Measurements from ENCODE around the gene SLC17A7.

DNA sequence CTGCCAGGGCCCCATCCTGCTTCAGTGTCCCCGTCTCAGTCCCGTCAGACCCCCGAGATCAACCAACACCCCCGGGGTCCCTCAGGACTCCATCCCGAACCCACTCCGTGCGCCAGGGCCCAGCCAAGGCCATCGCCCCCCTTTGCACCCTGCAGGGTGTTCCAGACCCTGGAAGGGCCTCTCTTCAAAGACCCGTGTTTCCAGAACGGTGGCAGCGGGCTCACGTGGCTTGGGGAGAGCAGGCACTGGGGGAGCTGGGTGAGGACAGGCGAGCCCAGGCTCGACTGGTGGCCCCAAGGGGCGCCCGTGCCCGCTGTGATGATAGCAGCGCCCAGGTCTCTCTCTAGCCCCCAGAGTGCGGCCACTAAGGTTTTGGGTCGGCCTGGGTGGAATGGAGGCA is 51.9 kb downstream of the SLC17A7 start:
- no peak for TF ChIP-seq ZBTB1 (tag by site-specific recombination; IDR thresholded peaks at IDR 0.05)
- TF ChIP-seq, protein P1, sequence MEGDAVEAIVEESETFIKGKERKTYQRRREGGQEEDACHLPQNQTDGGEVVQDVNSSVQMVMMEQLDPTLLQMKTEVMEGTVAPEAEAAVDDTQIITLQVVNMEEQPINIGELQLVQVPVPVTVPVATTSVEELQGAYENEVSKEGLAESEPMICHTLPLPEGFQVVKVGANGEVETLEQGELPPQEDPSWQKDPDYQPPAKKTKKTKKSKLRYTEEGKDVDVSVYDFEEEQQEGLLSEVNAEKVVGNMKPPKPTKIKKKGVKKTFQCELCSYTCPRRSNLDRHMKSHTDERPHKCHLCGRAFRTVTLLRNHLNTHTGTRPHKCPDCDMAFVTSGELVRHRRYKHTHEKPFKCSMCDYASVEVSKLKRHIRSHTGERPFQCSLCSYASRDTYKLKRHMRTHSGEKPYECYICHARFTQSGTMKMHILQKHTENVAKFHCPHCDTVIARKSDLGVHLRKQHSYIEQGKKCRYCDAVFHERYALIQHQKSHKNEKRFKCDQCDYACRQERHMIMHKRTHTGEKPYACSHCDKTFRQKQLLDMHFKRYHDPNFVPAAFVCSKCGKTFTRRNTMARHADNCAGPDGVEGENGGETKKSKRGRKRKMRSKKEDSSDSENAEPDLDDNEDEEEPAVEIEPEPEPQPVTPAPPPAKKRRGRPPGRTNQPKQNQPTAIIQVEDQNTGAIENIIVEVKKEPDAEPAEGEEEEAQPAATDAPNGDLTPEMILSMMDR (tag by site-specific recombination; IDR thresholded peaks at IDR 0.05), result no peak
- TF ChIP-seq ZFP41 (tag by site-specific recombination; IDR thresholded peaks at IDR 0.05; ENCODE audit: borderline replicate concordance), result no peak
- TF ChIP-seq HOXC10 (CRISPR knock-in tag; IDR thresholded peaks at IDR 0.05), result no peak
- no peak for TF ChIP-seq ZNF747 (tag by site-specific recombination; IDR thresholded peaks at IDR 0.05)
- TF ChIP-seq ZNF558 (tag by site-specific recombination; IDR thresholded peaks at IDR 0.05), result no peak
- TF ChIP-seq ZBTB17 (tag by site-specific recombination; IDR thresholded peaks at IDR 0.05), result no peak
- TF ChIP-seq ZEB2 (tag by site-specific recombination; IDR thresholded peaks at IDR 0.05), result no peak
- no peak for TF ChIP-seq YY1 (tag by site-specific recombination; IDR thresholded peaks at IDR 0.05)

All from HEK293 (cell line).